Activated gamma-delta T cell (primary cell): ENCODE measurements around the gene GLIPR2.
"Not testable (repeated sequence)": the region's sequence is repeated elsewhere in the genome, so short reads cannot be mapped to it uniquely, and the experiment has no call there.

Experiments used
- DNase-seq: peaks from one replicate; lab custom pipeline; 2025; lab: John Stamatoyannopoulos, UW
- total RNA-seq, 2 donors: gene quantifications; one replicate each; lab custom pipeline; 2026; lab: John Stamatoyannopoulos, UW

The GLIPR2 gene
- 68.3 to 92.4 reads per million in 2 donors for total RNA-seq

GRCh38 chr9:36136272-36136893 is at the start of gene GLIPR2:
Gene GLIPR2 (plus strand): TSS chr9:36136733. CDS start chr9:36136779, 46 bp downstream.
- peak; percentile 77 for DNase-seq

GRCh38 chr9:36087054-36087453 is 49.5 kb upstream of the GLIPR2 start:
- DNase-seq = not testable (repeated sequence)

DNA sequence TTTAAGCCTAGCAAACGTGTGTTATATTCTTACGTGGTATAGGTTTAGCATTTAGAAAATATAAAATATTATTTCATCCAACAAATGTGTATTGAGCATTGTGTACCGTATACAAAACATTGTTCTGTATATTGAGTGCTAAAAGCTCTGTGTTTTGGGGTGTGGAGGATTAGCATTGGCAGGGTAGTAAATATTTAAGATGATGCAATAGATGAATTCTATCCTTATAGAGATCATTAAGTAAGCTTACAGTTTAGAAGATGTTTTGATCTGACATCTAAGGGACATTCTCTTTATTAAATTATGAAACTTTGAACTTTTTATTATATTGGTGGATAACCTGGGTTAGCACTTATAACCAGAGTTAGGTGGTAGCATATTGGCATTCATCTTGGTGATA is 48.5 kb upstream of the GLIPR2 start:
- DNase-seq = no peak

DNA sequence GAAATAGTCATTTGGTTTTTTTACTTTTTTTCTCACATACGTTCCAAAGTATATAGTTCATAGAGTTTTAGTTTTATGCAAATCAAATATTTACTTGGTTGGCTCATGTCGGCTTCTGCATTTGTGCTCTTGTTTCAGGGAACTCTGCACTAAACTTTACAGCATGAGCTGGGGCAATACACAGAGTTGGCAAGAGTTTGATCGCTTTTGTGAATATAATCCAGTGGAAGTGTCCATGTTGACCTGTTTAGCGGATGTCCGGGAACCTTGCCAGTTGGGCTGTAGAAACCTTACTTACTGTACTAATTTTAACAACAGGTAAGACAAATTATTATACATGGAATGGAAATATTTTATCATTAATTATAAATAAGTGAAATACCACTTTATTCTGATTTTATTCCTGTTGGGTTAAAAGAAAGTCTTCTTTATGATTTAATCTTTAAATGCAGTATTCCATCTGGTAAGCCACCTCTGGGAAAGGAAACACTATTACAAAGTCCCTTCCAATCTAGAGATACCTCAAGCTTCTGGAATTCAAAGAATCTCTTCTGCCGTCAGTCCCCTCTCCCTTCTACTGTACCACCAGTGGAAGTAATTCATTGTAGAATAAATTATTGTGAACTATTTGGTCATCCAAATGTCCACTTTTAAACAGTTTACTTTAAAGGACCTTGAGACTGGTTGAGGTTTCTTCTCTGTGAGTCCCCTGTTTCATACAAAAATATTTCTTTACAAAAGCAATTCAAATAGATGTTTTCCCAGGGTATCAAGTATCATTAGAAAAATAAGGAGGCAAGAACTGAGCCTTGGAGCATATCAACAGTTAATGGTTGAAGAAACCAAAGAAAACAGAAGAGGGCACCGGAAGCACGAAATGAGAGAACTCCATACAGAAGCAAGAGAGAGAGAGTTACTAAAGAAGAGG is 45.2 kb upstream of the GLIPR2 start:
- no peak for DNase-seq

- no peak for DNase-seq
These were observed 44.5 kb upstream of the GLIPR2 start for GRCh38 chr9:36092014-36092413.

- no peak for DNase-seq
These were observed 43.9 kb upstream of the GLIPR2 start for GRCh38 chr9:36092509-36093215.

- no peak for DNase-seq
These were observed 43.1 kb upstream of the GLIPR2 start for GRCh38 chr9:36093384-36093783.

- no peak for DNase-seq
These were observed 36.8 kb upstream of the GLIPR2 start for GRCh38 chr9:36099718-36100117.

DNA sequence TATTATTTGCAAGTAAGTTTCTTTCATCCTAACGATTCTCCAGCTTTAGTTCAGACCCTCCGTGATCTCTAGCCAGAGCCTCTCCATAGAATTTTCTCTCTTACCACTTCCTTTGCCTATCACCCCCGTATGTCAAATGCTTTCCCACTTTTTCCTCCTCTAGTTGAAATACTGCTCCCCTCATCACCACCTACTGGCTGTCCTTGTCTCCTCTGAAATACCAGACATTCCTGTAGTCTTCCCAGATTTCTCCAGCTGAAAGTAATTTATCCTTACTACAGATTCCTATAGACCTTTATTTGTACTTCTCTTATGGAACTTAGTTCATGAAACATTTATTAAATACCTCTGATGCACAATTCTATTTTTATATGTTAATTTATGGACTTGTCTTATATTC is 36.0 kb upstream of the GLIPR2 start:
- no peak for DNase-seq

GRCh38 chr9:36101916-36102741 is 34.4 kb upstream of the GLIPR2 start:
- DNase-seq = no peak

DNA sequence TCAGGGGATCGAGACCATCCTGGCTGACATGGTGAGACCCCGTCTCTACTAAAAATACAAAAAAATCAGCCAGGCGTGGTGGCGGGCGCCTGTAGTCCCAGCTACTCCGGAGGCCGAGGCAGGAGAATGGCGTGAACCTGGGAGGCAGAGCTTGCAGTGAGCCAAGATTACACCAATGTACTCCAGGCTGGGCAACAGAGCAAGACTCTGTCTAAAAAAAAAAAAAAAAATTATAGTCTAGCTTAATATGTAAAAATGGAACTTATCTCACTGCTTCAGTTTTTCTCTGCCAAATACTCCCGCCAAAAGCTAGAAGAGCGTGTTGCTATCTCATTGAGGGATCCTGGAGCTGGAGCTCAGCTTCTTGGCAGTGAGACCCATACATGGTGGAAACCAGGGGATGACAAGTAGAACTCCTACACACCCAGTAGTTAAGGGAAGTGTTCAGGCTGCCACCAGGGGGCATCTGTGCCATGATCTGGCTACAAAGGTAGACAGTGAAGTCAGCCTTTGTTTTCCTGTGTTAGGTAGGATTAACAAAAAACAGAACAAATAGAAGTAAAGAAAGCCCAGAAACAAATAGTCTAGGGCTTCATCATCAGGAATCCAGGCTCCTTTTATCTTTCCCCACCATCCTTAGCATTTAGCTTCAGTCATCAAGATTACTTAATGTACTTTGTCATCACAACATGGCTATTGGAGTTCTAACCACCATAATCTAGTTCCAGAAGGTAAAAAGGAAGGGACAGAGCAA is 33.6 kb upstream of the GLIPR2 start:
- no peak for DNase-seq

GRCh38 chr9:36109071-36109470 is 27.5 kb upstream of the GLIPR2 start:
- no peak for DNase-seq

DNA sequence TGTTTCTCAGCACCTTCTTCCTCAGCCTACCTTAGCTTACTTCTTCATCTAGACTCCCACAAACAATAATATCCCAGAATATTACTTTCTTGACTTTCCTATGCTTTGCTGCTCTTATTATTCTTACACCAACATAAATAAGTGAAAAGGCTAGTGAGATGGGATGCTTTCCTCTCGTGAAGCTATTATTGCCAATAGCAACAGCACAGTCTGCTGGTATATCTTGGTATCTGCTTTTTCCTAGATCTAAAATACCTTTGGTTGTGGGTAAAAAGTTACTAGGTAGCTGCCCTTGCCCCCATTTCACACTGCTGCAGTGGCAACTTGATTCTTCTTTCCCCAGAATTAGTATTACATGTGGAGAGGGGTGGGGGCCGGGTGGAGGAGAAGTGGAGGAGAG is 26.1 kb upstream of the GLIPR2 start:
- DNase-seq = no peak

GRCh38 chr9:36112516-36112915 is 24.0 kb upstream of the GLIPR2 start:
- DNase-seq = no peak

GRCh38 chr9:36113999-36114398 is 22.5 kb upstream of the GLIPR2 start:
- no peak for DNase-seq

- no peak for DNase-seq
These were observed 19.9 kb upstream of the GLIPR2 start for GRCh38 chr9:36116593-36116992.

GRCh38 chr9:36118201-36118600 is 18.3 kb upstream of the GLIPR2 start:
- no peak for DNase-seq

DNA sequence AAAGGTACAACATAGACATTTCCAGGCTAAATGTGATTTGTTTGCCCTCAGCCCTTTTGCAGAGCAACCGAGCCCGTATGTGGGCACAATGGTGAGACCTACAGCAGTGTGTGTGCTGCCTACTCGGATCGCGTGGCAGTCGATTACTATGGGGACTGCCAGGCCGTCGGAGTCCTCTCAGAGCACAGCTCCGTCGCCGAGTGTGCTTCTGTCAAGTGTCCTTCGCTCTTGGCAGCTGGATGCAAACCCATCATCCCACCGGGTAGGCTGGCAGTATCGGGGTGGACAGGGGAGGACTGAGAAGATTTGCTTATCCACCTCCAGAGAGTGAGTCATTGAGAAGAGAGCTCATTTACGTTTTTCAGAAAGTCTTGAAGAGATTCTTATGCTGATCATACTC is 17.8 kb upstream of the GLIPR2 start:
- no peak for DNase-seq

DNA sequence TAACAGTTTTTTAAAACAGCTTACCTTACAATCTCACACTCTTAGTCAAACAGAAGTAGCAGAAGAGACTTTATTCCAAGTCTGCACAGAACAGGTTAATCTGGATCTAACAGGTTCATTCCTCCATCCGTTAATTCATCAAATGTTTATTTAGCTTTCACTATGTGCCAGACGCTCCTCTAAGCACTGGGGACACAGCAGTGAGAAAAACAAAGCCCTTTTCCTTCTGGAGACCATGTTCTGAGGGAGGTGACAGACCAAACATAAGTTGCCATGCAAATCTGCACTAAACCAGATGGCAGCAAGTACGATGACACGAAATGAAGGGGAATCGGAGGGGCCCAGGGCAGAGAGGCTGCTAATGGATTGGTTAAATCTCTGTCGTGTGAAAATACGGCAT is 17.1 kb upstream of the GLIPR2 start:
- DNase-seq = no peak

- DNase-seq = no peak
These were observed 15.8 kb upstream of the GLIPR2 start for GRCh38 chr9:36120705-36121104.

DNA sequence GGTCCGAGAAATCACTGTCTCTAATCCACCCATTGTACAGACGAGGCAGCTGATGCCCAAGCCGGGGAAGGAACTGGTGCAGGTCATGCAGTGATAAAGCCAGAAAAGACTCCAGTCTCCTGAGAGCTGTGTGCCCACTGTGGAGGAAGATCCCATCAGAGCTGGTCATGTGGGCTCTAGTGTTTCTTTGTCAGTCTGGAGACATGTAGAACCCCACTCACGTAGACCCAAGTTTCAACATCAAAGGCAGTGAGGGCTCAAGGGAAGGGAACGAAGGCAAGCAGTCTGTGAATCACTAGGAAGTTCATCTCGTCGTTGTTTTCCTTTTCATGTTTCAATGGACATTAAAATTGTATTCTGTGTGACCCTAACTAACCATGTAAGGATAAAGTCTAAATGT is 14.6 kb upstream of the GLIPR2 start:
- DNase-seq = no peak
